HL-60 (cell line): ENCODE measurements around the gene TRAF7.

Experiments used
- DNase-seq, 2 experiments: peaks; one replicate each; pipeline ENCODE4 v3.0.0-alpha.2; 2010 to 2020; ENCODE audit warnings: low read depth in 1 of 2, low spot score in 1 of 2
- H3K27ac ChIP-seq: fragments of 250-450 bp; sonication (Bioruptor Pico); replicated peaks from 2 replicates; pipeline ENCODE4 v1.5.1; 2020; ENCODE audit warnings: mild to moderate bottlenecking, moderate library complexity
- H3K27me3 ChIP-seq: fragments of 250-450 bp; sonication (Bioruptor Pico); 2 replicates; pipeline ENCODE4 v1.5.1; 2021; ENCODE audit warnings: mild to moderate bottlenecking, moderate library complexity; ENCODE audit not compliant: insufficient read depth, poor library complexity, severe bottlenecking
- H3K4me3 ChIP-seq: replicated peaks from 2 replicates; pipeline ENCODE4 v1.5.1; 2011; ENCODE audit warnings: mild to moderate bottlenecking, control low read depth, low read length; ENCODE audit not compliant: insufficient read depth
- CTCF ChIP-seq: IDR thresholded peaks from one replicate; pipeline ENCODE4 v1.5.1; 2011; ENCODE audit warnings: low read length, control low read depth, inconsistent platforms; ENCODE audit not compliant: insufficient read depth
- GABPA ChIP-seq: IDR thresholded peaks from 2 replicates; pipeline ENCODE4 v1.6.1; 2012; ENCODE audit warnings: low read depth
- POLR2AphosphoS5 ChIP-seq: IDR thresholded peaks from 2 replicates; pipeline ENCODE4 v1.6.1; 2012; ENCODE audit warnings: low read depth
- SPI1 ChIP-seq: IDR thresholded peaks from 2 replicates; pipeline ENCODE4 v1.6.1; 2012; ENCODE audit warnings: low read depth, mild to moderate bottlenecking, borderline replicate concordance
- TF ChIP-seq, protein P1 (sequence below): IDR thresholded peaks from 2 replicates; pipeline ENCODE4 v1.6.1; 2012; ENCODE audit warnings: low read depth; ENCODE audit not compliant: insufficient replicate concordance

TRAF7 gene

DNA sequence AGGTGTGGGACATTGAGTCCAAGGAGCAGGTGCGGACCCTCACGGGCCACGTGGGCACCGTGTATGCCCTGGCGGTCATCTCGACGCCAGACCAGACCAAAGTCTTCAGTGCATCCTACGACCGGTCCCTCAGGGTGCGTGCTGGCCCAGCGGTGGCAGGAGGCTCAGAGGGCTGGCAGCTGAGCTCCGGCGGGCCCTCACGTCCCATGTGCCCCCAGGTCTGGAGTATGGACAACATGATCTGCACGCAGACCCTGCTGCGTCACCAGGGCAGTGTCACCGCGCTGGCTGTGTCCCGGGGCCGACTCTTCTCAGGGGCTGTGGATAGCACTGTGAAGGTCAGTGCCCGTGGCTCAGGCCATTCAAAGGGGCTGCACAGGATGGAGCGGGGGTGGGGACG, 20.5 kb downstream of the TRAF7 start:
- H3K4me3 ChIP-seq, result no peak overlapping the region
- H3K27me3 ChIP-seq, result no peaks in the 10 kb centered on the region
- no peak for DNase-seq
- H3K27ac ChIP-seq, result no peak overlapping the region
- no peak for TF ChIP-seq SPI1
- TF ChIP-seq, protein P1, sequence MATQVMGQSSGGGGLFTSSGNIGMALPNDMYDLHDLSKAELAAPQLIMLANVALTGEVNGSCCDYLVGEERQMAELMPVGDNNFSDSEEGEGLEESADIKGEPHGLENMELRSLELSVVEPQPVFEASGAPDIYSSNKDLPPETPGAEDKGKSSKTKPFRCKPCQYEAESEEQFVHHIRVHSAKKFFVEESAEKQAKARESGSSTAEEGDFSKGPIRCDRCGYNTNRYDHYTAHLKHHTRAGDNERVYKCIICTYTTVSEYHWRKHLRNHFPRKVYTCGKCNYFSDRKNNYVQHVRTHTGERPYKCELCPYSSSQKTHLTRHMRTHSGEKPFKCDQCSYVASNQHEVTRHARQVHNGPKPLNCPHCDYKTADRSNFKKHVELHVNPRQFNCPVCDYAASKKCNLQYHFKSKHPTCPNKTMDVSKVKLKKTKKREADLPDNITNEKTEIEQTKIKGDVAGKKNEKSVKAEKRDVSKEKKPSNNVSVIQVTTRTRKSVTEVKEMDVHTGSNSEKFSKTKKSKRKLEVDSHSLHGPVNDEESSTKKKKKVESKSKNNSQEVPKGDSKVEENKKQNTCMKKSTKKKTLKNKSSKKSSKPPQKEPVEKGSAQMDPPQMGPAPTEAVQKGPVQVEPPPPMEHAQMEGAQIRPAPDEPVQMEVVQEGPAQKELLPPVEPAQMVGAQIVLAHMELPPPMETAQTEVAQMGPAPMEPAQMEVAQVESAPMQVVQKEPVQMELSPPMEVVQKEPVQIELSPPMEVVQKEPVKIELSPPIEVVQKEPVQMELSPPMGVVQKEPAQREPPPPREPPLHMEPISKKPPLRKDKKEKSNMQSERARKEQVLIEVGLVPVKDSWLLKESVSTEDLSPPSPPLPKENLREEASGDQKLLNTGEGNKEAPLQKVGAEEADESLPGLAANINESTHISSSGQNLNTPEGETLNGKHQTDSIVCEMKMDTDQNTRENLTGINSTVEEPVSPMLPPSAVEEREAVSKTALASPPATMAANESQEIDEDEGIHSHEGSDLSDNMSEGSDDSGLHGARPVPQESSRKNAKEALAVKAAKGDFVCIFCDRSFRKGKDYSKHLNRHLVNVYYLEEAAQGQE, result no peak
- TF ChIP-seq GABPA, result no peak
- no peak for TF ChIP-seq POLR2AphosphoS5
- TF ChIP-seq CTCF, result no peak

DNA sequence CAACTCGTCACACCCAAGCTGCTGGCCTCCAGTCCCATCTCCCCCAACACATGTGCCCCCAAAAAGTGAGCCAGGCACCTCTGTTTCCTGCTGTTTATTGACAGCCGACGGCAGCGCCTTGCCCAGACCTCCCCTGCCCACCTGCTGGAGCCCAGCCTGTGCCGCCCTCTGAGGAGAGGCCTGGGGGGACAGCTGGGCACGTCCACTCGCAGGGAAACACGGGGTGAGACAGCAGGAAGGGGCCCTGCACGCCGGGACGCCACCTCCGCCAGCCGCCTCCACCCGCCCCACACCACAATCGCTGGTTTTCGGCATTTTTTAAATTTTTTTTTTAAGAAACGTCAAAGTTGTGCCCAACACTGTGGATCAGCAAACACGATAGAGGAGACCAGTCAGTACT, 21.5 kb downstream of the TRAF7 start:
- TF ChIP-seq GABPA (no peak), POLR2AphosphoS5 (no peak), CTCF (no peak), SPI1 (no peak)
- TF ChIP-seq, protein P1, result no peak
- DNase-seq, result no peak
- no peak overlapping the region for H3K4me3 ChIP-seq
- no peak overlapping the region for H3K27ac ChIP-seq
- no peaks in the 10 kb centered on the region for H3K27me3 ChIP-seq

DNA sequence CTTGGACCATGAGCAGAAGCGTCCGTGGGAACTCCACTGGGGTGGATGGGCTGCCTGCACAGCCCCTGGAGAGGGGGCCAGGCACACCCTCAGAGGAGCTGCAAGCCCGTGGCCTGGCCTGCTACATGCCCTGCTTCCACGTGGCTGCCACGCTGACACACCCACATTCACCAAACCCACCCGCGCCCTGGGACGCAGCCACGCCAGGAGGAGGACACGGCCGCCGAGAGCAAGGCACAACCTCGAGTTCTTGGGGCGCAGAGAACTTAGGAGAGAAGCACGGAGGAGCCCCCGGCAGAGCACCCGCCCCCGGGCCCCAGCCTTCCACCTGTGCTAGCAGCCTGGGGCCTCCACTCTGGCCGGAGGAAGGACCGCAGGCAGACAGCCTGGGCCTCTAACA, 22.0 kb downstream of the TRAF7 start:
- Histone ChIP-seq H3K27ac (no peak overlapping the region), H3K4me3 (no peak overlapping the region), H3K27me3 (no peaks in the 10 kb centered on the region)
- no peak for DNase-seq
- TF ChIP-seq SPI1, result no peak
- TF ChIP-seq POLR2AphosphoS5, result 0 out of 2 replicates have a peak, but pooled peaks have one; percentile 11

- TF ChIP-seq POLR2AphosphoS5, result no peak
- TF ChIP-seq CTCF, result no peak
- TF ChIP-seq, protein P1, result no peak
- no peak for TF ChIP-seq SPI1
- no peak for TF ChIP-seq GABPA
- Histone ChIP-seq H3K4me3 (no peak overlapping the region), H3K27ac (no peak overlapping the region), H3K27me3 (no peaks in the 10 kb centered on the region)
- DNase-seq, result no peak
Observed at GRCh38 chr16:2178321-2179106, 22.9 kb downstream of the TRAF7 start.
